ENCODE data around the gene HLA-DOA.

HLA-DOA gene

DNA sequence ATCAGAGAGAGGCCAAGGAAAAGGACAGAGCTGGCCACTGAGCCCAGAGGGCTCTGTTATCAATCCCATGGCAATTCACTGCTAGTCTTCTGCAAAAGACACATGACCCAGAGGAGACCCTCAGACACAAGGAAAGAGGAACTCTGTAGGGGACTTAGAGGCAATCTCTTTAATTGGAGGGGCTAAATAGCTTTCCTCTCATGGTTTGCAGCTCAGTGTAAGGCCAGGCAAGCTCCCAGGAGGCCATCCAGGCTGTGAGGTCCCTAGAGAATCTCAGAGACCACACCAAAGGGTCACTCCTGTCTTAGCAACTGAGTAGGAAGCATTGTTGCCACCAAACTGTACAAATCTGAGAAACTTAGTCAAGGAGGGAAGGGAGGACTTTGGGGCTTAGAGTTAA is 10.0 kb upstream of the HLA-DOA start (continued):
- TF ChIP-seq ZFP30 (CRISPR knock-in tag; IDR thresholded peaks at IDR 0.05) = no peak
- no peak for TF ChIP-seq ZC3H10 (CRISPR knock-in tag; IDR thresholded peaks at IDR 0.05)

DNA sequence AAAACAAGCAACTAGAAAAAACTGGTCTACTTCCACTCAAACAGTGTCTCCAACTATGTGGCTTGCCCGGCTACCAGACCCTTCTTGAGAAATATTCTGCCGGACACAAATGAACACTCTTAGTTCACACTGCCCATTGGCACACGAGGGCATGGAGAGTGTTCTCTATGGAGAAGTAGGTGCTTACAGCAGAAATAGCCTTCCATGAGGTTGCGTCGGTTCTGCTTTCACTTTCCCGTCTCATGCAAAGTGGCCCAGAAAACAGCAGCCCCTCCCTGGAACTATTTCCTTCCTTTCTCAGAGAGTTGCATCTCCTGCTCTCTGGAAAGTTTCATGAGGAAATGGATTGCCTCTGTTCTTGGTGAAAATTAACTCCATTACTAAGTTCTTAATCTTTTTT is 9.5 kb upstream of the HLA-DOA start:
- no peak for TF ChIP-seq SNAI2 (CRISPR knock-in tag; IDR thresholded peaks at IDR 0.05)
- TF ChIP-seq PPARA (CRISPR knock-in tag; IDR thresholded peaks at IDR 0.05; ENCODE audit: borderline replicate concordance) = no peak
- TF ChIP-seq RARB (CRISPR knock-in tag; IDR thresholded peaks at IDR 0.05) = no peak
- TF ChIP-seq, protein P1, sequence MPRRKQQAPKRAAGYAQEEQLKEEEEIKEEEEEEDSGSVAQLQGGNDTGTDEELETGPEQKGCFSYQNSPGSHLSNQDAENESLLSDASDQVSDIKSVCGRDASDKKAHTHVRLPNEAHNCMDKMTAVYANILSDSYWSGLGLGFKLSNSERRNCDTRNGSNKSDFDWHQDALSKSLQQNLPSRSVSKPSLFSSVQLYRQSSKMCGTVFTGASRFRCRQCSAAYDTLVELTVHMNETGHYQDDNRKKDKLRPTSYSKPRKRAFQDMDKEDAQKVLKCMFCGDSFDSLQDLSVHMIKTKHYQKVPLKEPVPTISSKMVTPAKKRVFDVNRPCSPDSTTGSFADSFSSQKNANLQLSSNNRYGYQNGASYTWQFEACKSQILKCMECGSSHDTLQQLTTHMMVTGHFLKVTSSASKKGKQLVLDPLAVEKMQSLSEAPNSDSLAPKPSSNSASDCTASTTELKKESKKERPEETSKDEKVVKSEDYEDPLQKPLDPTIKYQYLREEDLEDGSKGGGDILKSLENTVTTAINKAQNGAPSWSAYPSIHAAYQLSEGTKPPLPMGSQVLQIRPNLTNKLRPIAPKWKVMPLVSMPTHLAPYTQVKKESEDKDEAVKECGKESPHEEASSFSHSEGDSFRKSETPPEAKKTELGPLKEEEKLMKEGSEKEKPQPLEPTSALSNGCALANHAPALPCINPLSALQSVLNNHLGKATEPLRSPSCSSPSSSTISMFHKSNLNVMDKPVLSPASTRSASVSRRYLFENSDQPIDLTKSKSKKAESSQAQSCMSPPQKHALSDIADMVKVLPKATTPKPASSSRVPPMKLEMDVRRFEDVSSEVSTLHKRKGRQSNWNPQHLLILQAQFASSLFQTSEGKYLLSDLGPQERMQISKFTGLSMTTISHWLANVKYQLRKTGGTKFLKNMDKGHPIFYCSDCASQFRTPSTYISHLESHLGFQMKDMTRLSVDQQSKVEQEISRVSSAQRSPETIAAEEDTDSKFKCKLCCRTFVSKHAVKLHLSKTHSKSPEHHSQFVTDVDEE (CRISPR knock-in tag; IDR thresholded peaks at IDR 0.05) = no peak
- no peak for TF ChIP-seq ZNF8 (CRISPR knock-in tag; IDR thresholded peaks at IDR 0.05)
- no peak for TF ChIP-seq ESRRG (CRISPR knock-in tag; IDR thresholded peaks at IDR 0.05)
- TF ChIP-seq ZNF565 (CRISPR knock-in tag; conservative IDR thresholded peaks at IDR 0.05; ENCODE audit: low read depth) = no peak
- no peak for TF ChIP-seq ZC3H10 (CRISPR knock-in tag; IDR thresholded peaks at IDR 0.05)
- no peak for TF ChIP-seq TOX (CRISPR knock-in tag; IDR thresholded peaks at IDR 0.05; ENCODE audit: borderline replicate concordance)
- no peak for TF ChIP-seq OSR1 (CRISPR knock-in tag; IDR thresholded peaks at IDR 0.05)
- TF ChIP-seq, protein P2, sequence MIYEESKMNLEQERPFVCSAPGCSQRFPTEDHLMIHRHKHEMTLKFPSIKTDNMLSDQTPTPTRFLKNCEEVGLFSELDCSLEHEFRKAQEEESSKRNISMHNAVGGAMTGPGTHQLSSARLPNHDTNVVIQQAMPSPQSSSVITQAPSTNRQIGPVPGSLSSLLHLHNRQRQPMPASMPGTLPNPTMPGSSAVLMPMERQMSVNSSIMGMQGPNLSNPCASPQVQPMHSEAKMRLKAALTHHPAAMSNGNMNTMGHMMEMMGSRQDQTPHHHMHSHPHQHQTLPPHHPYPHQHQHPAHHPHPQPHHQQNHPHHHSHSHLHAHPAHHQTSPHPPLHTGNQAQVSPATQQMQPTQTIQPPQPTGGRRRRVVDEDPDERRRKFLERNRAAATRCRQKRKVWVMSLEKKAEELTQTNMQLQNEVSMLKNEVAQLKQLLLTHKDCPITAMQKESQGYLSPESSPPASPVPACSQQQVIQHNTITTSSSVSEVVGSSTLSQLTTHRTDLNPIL (CRISPR knock-in tag; IDR thresholded peaks at IDR 0.05; ENCODE audit: low read depth) = no peak
- no peak for TF ChIP-seq BACH2 (CRISPR knock-in tag; IDR thresholded peaks at IDR 0.05; ENCODE audit: borderline replicate concordance)
- no peak for TF ChIP-seq ZFP3 (CRISPR knock-in tag; IDR thresholded peaks at IDR 0.05)
- peak; percentile 38 for ATAC-seq

DNA sequence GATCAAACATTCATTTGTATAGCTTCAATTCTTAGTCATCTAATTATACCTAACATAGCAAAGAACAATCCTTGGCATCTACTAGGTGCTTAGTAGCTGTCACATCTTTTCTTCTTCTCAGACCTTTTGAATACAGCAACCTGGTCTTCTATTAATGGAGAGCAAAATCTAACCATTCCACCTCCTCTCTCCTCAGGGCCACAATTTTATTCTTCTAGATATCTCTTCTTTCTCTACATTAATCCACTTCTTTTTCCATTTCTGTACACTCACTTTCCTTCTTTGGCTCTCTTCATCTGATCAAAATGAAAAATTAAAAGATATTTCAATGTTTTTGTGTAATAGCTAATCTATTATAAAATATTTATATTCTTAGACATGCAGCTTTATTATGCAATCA is 9.0 kb upstream of the HLA-DOA start:
- TF ChIP-seq, protein P3, sequence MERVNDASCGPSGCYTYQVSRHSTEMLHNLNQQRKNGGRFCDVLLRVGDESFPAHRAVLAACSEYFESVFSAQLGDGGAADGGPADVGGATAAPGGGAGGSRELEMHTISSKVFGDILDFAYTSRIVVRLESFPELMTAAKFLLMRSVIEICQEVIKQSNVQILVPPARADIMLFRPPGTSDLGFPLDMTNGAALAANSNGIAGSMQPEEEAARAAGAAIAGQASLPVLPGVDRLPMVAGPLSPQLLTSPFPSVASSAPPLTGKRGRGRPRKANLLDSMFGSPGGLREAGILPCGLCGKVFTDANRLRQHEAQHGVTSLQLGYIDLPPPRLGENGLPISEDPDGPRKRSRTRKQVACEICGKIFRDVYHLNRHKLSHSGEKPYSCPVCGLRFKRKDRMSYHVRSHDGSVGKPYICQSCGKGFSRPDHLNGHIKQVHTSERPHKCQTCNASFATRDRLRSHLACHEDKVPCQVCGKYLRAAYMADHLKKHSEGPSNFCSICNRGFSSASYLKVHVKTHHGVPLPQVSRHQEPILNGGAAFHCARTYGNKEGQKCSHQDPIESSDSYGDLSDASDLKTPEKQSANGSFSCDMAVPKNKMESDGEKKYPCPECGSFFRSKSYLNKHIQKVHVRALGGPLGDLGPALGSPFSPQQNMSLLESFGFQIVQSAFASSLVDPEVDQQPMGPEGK (CRISPR knock-in tag; IDR thresholded peaks at IDR 0.05; ENCODE audit: borderline replicate concordance) = no peak
- TF ChIP-seq CSDC2 (CRISPR knock-in tag; IDR thresholded peaks at IDR 0.05) = no peak
- TF ChIP-seq ISL1 (CRISPR knock-in tag; IDR thresholded peaks at IDR 0.05) = no peak
- ATAC-seq = no peak

DNA sequence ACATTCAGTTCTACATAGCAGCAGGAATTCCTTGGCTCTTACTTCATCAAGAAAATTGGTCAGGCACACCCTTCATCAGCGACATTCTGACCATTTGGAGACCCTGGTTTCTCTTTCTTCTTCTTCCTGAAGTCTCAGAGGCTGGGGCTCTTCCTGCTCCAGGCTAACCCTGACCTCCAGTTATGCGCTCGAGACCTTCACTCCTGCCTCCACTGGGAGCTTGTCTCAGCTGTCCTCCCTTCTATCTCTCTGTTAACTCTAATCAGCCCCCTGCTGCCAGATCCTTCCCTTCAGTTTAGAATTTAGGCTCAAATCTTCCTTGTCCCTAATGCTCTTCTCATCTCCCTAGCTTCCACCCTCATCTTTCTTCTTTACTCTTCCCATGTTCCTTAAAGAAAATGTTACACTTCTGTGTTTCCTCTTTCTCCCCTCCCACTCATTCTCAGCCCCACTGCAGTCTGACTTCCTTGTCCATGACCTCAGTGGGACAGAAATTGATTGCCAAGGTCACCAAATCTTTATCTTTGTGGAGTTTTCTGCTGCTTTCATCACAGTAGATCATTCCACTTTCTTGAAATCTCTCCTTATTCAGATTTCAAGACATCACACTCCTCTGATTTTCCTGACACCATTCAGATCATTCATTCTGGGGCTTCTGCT is 8.4 kb upstream of the HLA-DOA start:
- no peak for ATAC-seq
- TF ChIP-seq, protein P2 (CRISPR knock-in tag; IDR thresholded peaks at IDR 0.05; ENCODE audit: low read depth) = no peak
- TF ChIP-seq GLIS3 (CRISPR knock-in tag; IDR thresholded peaks at IDR 0.05) (no peak), ZNF8 (CRISPR knock-in tag; IDR thresholded peaks at IDR 0.05) (no peak), RARB (CRISPR knock-in tag; IDR thresholded peaks at IDR 0.05) (no peak), TOX (CRISPR knock-in tag; IDR thresholded peaks at IDR 0.05; ENCODE audit: borderline replicate concordance) (no peak), ZFP30 (CRISPR knock-in tag; IDR thresholded peaks at IDR 0.05) (no peak), TCF4 (CRISPR knock-in tag; IDR thresholded peaks at IDR 0.05; ENCODE audit: borderline replicate concordance) (no peak), ESRRG (CRISPR knock-in tag; IDR thresholded peaks at IDR 0.05) (no peak), SNAI2 (CRISPR knock-in tag; IDR thresholded peaks at IDR 0.05) (no peak), ZC3H10 (CRISPR knock-in tag; IDR thresholded peaks at IDR 0.05) (no peak), ARNTL (CRISPR knock-in tag; IDR thresholded peaks at IDR 0.05; ENCODE audit: borderline replicate concordance, low read depth) (no peak), OSR1 (CRISPR knock-in tag; IDR thresholded peaks at IDR 0.05) (no peak), ISL1 (CRISPR knock-in tag; IDR thresholded peaks at IDR 0.05) (no peak), PPARA (CRISPR knock-in tag; IDR thresholded peaks at IDR 0.05; ENCODE audit: borderline replicate concordance) (no peak)
- TF ChIP-seq, protein P3 (CRISPR knock-in tag; IDR thresholded peaks at IDR 0.05; ENCODE audit: borderline replicate concordance) = no peak
- TF ChIP-seq, protein P4, sequence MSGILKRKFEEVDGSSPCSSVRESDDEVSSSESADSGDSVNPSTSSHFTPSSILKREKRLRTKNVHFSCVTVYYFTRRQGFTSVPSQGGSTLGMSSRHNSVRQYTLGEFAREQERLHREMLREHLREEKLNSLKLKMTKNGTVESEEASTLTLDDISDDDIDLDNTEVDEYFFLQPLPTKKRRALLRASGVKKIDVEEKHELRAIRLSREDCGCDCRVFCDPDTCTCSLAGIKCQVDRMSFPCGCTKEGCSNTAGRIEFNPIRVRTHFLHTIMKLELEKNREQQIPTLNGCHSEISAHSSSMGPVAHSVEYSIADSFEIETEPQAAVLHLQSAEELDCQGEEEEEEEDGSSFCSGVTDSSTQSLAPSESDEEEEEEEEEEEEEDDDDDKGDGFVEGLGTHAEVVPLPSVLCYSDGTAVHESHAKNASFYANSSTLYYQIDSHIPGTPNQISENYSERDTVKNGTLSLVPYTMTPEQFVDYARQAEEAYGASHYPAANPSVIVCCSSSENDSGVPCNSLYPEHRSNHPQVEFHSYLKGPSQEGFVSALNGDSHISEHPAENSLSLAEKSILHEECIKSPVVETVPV (CRISPR knock-in tag; IDR thresholded peaks at IDR 0.05) = no peak
- TF ChIP-seq, protein P1 (CRISPR knock-in tag; IDR thresholded peaks at IDR 0.05) = no peak

Measured in SK-N-SH treated with all-trans-retinoic acid at 6 μM for 48 hours (cell line).